Right atrium auricular region (tissue), 2 donors: ENCODE results near the gene THAP8. TPM values are rescaled to one million over a fixed set of nuclear protein-coding genes. Genes with fewer than 3 reads are reported as not detected.

ENCODE experiments used
- DNase-seq: peaks from one replicate; pipeline ENCODE4 v3.0.0-alpha.2; 2019; ENCODE audit warnings: low spot score
- H3K27ac ChIP-seq, 2 donors: fragments of 200-600 bp; sonication (generic); 1 replicate in 1 of 2; 2 replicates in 1 of 2; pipeline ENCODE4 v1.5.1; 2016 to 2019
- H3K27me3 ChIP-seq, 2 donors: fragments of 200-600 bp; sonication (generic); one replicate each; pipeline versions ENCODE4 v1.5.1 to v1.6.0; 2017 to 2019
- H3K36me3 ChIP-seq: fragments of 200-600 bp; sonication (generic); one replicate; pipeline ENCODE4 v1.5.1; 2016
- H3K4me1 ChIP-seq, 2 donors: fragments of 200-600 bp; sonication (generic); one replicate each; pipeline versions ENCODE4 v1.5.1 to v1.6.0; 2017 to 2019
- H3K4me3 ChIP-seq, 2 donors: fragments of 200-600 bp; sonication (generic); 1 replicate in 1 of 2; 2 replicates in 1 of 2; pipeline ENCODE4 v1.5.1; 2017 to 2019; ENCODE audit warnings: mild to moderate bottlenecking in 1 of 2, moderate library complexity in 1 of 2
- H3K9me3 ChIP-seq, 2 donors: fragments of 200-600 bp; sonication (generic); one replicate each; pipeline ENCODE4 v1.5.1; 2019
- CTCF ChIP-seq, 2 donors: fragments of 200-600 bp; sonication (generic); IDR thresholded peaks; one replicate each; pipeline ENCODE4 v1.5.1; 2019; ENCODE audit warnings: antibody characterized with exemption in 2 of 2
- total RNA-seq, 2 donors: library from RNA; depleted of rRNA; stranded (reverse); fragments of >200 nt; gene quantifications; one replicate each; pipeline ENCODE4 v1.1.0, GENCODE V29; 2016

Gene THAP8
- total RNA-seq, 2 donors from 2014 or later, result 5.7 to 11.6 TPM

- H3K36me3 ChIP-seq, result no peaks in the 10 kb centered on the region
- peak; percentile 75 for DNase-seq
- no peaks in the 10 kb centered on the region for H3K27me3 ChIP-seq
- H3K4me3 ChIP-seq, result peak overlapping the region; percentile 34 to 52
- TF ChIP-seq CTCF (IDR thresholded peaks at IDR 0.05), result peak in 1 of 2 donors; percentile 12
- no peaks in the 10 kb centered on the region for H3K9me3 ChIP-seq
- H3K4me1 ChIP-seq, result peaks cover 0 to 26% of the 10 kb centered on the region in 2 donors
- peak overlapping the region in 1 of 2 donors; percentile 54 for H3K27ac ChIP-seq
Observed at GRCh38 chr19:36009220-36009619, 44.9 kb downstream of the THAP8 start.

GRCh38 chr19:36008336-36008978, 45.6 kb downstream of the THAP8 start, which contains the start of gene SYNE4:
SYNE4 (minus strand) TSS chr19:36008813; CDS start chr19:36008681, 132 bp downstream.
- no peak for DNase-seq
- H3K9me3 ChIP-seq, result no peaks in the 10 kb centered on the region
- H3K36me3 ChIP-seq, result no peaks in the 10 kb centered on the region
- peak within 1 kb of the TSS; percentile 34 to 52 for H3K4me3 ChIP-seq
- H3K4me1 ChIP-seq, result peaks cover 0 to 22% of the 10 kb centered on the region in 2 donors
- no peaks in the 10 kb centered on the region for H3K27me3 ChIP-seq
- peak within 1 kb of the TSS in 1 of 2 donors; percentile 54 for H3K27ac ChIP-seq
- TF ChIP-seq CTCF (IDR thresholded peaks at IDR 0.05), result no peak

GRCh38 chr19:36006955-36007354, 47.1 kb downstream of the THAP8 start:
- TF ChIP-seq CTCF (IDR thresholded peaks at IDR 0.05), result no peak
- no peak for DNase-seq
- Histone ChIP-seq H3K27ac (no peak overlapping the region), H3K4me3 (no peak overlapping the region), H3K4me1 (peaks cover 0 to 17% of the 10 kb centered on the region in 2 donors), H3K27me3 (no peaks in the 10 kb centered on the region), H3K9me3 (no peaks in the 10 kb centered on the region), H3K36me3 (no peaks in the 10 kb centered on the region)

GRCh38 chr19:36003284-36003683, 50.8 kb downstream of the THAP8 start:
- H3K4me3 ChIP-seq, result no peak overlapping the region
- H3K27me3 ChIP-seq, result no peaks in the 10 kb centered on the region
- H3K27ac ChIP-seq, result no peak overlapping the region
- TF ChIP-seq CTCF (IDR thresholded peaks at IDR 0.05), result no peak
- no peak for DNase-seq
- H3K9me3 ChIP-seq, result no peaks in the 10 kb centered on the region
- peaks cover 0 to 16% of the 10 kb centered on the region in 2 donors for H3K4me1 ChIP-seq
- H3K36me3 ChIP-seq, result peaks cover 2% of the 10 kb centered on the region

- DNase-seq, result no peak
- no peaks in the 10 kb centered on the region for H3K27me3 ChIP-seq
- no peak overlapping the region for H3K27ac ChIP-seq
- no peaks in the 10 kb centered on the region for H3K9me3 ChIP-seq
- no peak overlapping the region for H3K4me3 ChIP-seq
- TF ChIP-seq CTCF (IDR thresholded peaks at IDR 0.05), result no peak
- peaks cover 4% of the 10 kb centered on the region for H3K36me3 ChIP-seq
- H3K4me1 ChIP-seq, result peaks cover 0 to 23% of the 10 kb centered on the region in 2 donors
Observed at GRCh38 chr19:36001605-36002004, 52.5 kb downstream of the THAP8 start.

- DNase-seq, result no peak
- Histone ChIP-seq H3K27me3 (no peaks in the 10 kb centered on the region), H3K4me1 (peaks cover 0 to 44% of the 10 kb centered on the region in 2 donors), H3K36me3 (peaks cover 4% of the 10 kb centered on the region), H3K4me3 (no peak overlapping the region), H3K9me3 (no peaks in the 10 kb centered on the region), H3K27ac (no peak overlapping the region)
- no peak for TF ChIP-seq CTCF (IDR thresholded peaks at IDR 0.05)
Observed at GRCh38 chr19:35996777-35997176, 57.3 kb downstream of the THAP8 start.
